Caco-2 (cell line): ENCODE measurements around the gene MGST2. TPM values are rescaled to one million over a fixed set of nuclear protein-coding genes. Genes with fewer than 3 reads are reported as not detected.

Experiments used
- BruUV-seq: library from RNA; stranded (reverse); fragments of 400-500 nt; replicated peaks from 2 replicates; lab custom pipeline; 2021; lab: Mats Ljungman, UMichigan
- CTCF ChIA-PET: fragments of 300-600 bp; sonication (Branson Sonifier 250); formaldehyde crosslinking; loops from one replicate; lab custom pipeline; 2022; ENCODE audit warnings: antibody characterized with exemption; lab: Charles Lee
- POLR2A ChIA-PET: fragments of 300-600 bp; sonication (Branson Sonifier 250); formaldehyde crosslinking; loops from one replicate; lab custom pipeline; 2022; ENCODE audit warnings: antibody characterized with exemption; lab: Charles Lee
- DNase-seq, 2 experiments: peaks; one replicate each; pipeline versions ENCODE4 v3.0.0 to v3.0.0-alpha.2; 2020 to 2022
- H3K27me3 ChIP-seq: replicated peaks from 2 replicates; pipeline ENCODE4 v1.6.0; 2011; ENCODE audit warnings: low read length; ENCODE audit not compliant: control insufficient read depth, insufficient read depth
- H3K36me3 ChIP-seq: 2 replicates; pipeline ENCODE4 v1.5.1; 2011; ENCODE audit warnings: low read length; ENCODE audit not compliant: control insufficient read depth, insufficient read depth
- H3K4me1 ChIP-seq: fragments of 250-450 bp; sonication (Bioruptor Pico); 2 replicates; pipeline ENCODE4 v1.5.1; 2020; ENCODE audit warnings: mild to moderate bottlenecking
- H3K4me3 ChIP-seq: 2 replicates; pipeline ENCODE4 v1.5.1; 2011; ENCODE audit warnings: low read depth, mild to moderate bottlenecking, control low read depth, low read length
- H3K9me3 ChIP-seq: fragments of 250-450 bp; sonication (Bioruptor Pico); 2 replicates; pipeline ENCODE4 v1.5.1; 2020; ENCODE audit warnings: mild to moderate bottlenecking, moderate library complexity
- H3K27ac Mint-ChIP-seq: one replicate; pipeline ENCODE4 v1.8.0; 2022; ENCODE audit warnings: mixed read lengths; ENCODE audit not compliant: unreplicated experiment
- H3K27me3 Mint-ChIP-seq: one replicate; pipeline ENCODE4 v1.8.0; 2022; ENCODE audit warnings: mixed read lengths; ENCODE audit not compliant: insufficient read depth, unreplicated experiment
- H3K36me3 Mint-ChIP-seq: one replicate; pipeline ENCODE4 v1.8.0; 2022; ENCODE audit warnings: mild to moderate bottlenecking, mixed read lengths; ENCODE audit not compliant: insufficient read depth, unreplicated experiment
- H3K4me1 Mint-ChIP-seq: one replicate; pipeline ENCODE4 v1.8.0; 2022; ENCODE audit warnings: low read depth, mixed read lengths; ENCODE audit not compliant: unreplicated experiment
- H3K4me3 Mint-ChIP-seq: one replicate; pipeline ENCODE4 v1.8.0; 2022; ENCODE audit warnings: mild to moderate bottlenecking, moderate library complexity, mixed read lengths; ENCODE audit not compliant: unreplicated experiment
- H3K9me3 Mint-ChIP-seq: one replicate; pipeline ENCODE4 v1.8.0; 2022; ENCODE audit warnings: mixed read lengths; ENCODE audit not compliant: unreplicated experiment
- CTCF ChIP-seq, 2 experiments: fragments of 200-600 bp in 1 of 2; IDR thresholded peaks; 1 replicate in 1 of 2; 2 replicates in 1 of 2; pipeline versions ENCODE4 v1.5.1 to v1.8.0; 2011 to 2022; ENCODE audit warnings: antibody characterized with exemption in 1 of 2, control low read depth in 1 of 2, inconsistent platforms in 1 of 2, low read depth in 1 of 2, low read length in 1 of 2, mild to moderate bottlenecking in 1 of 2, moderate library complexity in 1 of 2; ENCODE audit not compliant: insufficient read depth in 1 of 2, severe bottlenecking in 1 of 2, unreplicated experiment in 1 of 2
- intact Hi-C: fragments of 100-400 bp; cut with micrococcal nuclease; formaldehyde crosslinking; loops from one replicate; pipeline ENCODE4 v1.10.0; 2022; ENCODE audit not compliant: unreplicated experiment
- total RNA-seq: library from RNA; stranded (reverse); gene quantifications from 2 replicates; pipeline ENCODE4 v1.2.3, GENCODE V29; 2022

The MGST2 gene
- total RNA-seq, 1 experiment from 2014 or later, result 81.7 TPM

DNA sequence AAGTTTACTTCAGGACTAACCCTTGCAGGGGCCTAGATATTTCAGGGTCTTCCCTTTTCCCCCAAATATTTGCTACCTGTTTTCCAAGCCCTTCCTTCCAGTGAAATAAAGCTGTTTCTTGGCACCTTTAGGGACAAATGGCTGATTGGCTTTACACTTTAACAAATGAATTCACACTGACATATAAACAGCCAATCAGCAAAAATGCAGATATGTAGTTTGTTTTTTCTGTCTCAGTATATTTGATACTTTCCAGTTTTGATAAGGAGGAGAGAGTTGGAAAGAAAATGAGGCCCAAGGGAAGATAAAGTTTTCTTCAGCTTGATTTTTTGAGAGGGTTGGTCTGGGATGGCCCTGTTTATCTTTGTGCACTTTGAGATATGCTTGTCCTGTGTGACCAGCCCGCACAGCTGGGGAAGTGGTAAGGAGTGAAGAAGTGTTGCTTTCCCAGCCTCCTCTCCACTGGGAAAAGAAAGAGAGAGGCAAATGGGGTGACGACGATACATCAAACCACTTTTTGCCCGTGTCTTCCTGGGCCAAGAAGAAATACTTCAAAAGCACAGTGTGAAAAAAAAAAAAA lies 67.5 kb downstream of the MGST2 start:
- Histone ChIP-seq H3K36me3 (no peaks in the 10 kb centered on the region), H3K4me3 (no peak overlapping the region), H3K9me3 (no peaks in the 10 kb centered on the region), H3K27me3 (no peaks in the 10 kb centered on the region), H3K4me1 (peaks cover 29% of the 10 kb centered on the region)
- H3K36me3 Mint-ChIP-seq, result peaks cover 15% of the 10 kb centered on the region
- peak overlapping the region; percentile 64 for H3K27ac Mint-ChIP-seq
- POLR2A ChIA-PET, result no interaction called here
- peaks cover 22% of the 10 kb centered on the region for H3K4me1 Mint-ChIP-seq
- intact Hi-C loops, result no loop called here
- no peaks in the 10 kb centered on the region for H3K27me3 Mint-ChIP-seq
- H3K4me3 Mint-ChIP-seq, result no peak overlapping the region
- CTCF ChIA-PET, result interaction anchor here (0.7 to 1.5 kb wide), 2 partner anchors 76 to 1354 kb away, joined by 3 read pairs; no protein-coding TSS in a partner anchor
- no TSS peak for BruUV-seq
- TF ChIP-seq CTCF (IDR thresholded peaks at IDR 0.05; ENCODE audit: insufficient read depth in 1 of 2, low read depth in 1 of 2, low read length in 1 of 2, severe bottlenecking in 1 of 2, unreplicated experiment in 1 of 2), result no peak
- DNase-seq, result no peak
- H3K9me3 Mint-ChIP-seq, result no peaks in the 10 kb centered on the region

GRCh38 chr4:139734201-139734874 lies 68.7 kb downstream of the MGST2 start:
- peak overlapping the region; percentile 78 for H3K27ac Mint-ChIP-seq
- no TSS peak for BruUV-seq
- H3K27me3 Mint-ChIP-seq, result no peaks in the 10 kb centered on the region
- CTCF ChIA-PET, result interaction anchor here (0.8 to 1.5 kb wide), 12 partner anchors 11 to 592 kb away, joined by 3 to 10 read pairs (median 4); no protein-coding TSS in a partner anchor
- H3K9me3 ChIP-seq, result no peaks in the 10 kb centered on the region
- no peaks in the 10 kb centered on the region for H3K9me3 Mint-ChIP-seq
- H3K4me3 Mint-ChIP-seq, result peak overlapping the region; percentile 69
- POLR2A ChIA-PET, result no interaction called here
- no peak for DNase-seq
- TF ChIP-seq CTCF (IDR thresholded peaks at IDR 0.05; ENCODE audit: insufficient read depth in 1 of 2, low read depth in 1 of 2, low read length in 1 of 2, severe bottlenecking in 1 of 2, unreplicated experiment in 1 of 2), result no peak
- H3K4me3 ChIP-seq, result peak overlapping the region; percentile 29
- H3K36me3 Mint-ChIP-seq, result peaks cover 9% of the 10 kb centered on the region
- H3K4me1 Mint-ChIP-seq, result peaks cover 20% of the 10 kb centered on the region
- no peaks in the 10 kb centered on the region for H3K36me3 ChIP-seq
- intact Hi-C loops, result loop anchor here (1.0 to 2.0 kb wide), 6 partner anchors 42 to 519 kb away; no protein-coding TSS in a partner anchor
- H3K27me3 ChIP-seq, result no peaks in the 10 kb centered on the region
- peaks cover 36% of the 10 kb centered on the region for H3K4me1 ChIP-seq

GRCh38 chr4:139734875-139735380 lies 69.3 kb downstream of the MGST2 start:
- Mint-ChIP-seq H3K36me3 (peaks cover 9% of the 10 kb centered on the region), H3K4me3 (peak overlapping the region; percentile 69), H3K27me3 (no peaks in the 10 kb centered on the region), H3K4me1 (peaks cover 22% of the 10 kb centered on the region), H3K9me3 (no peaks in the 10 kb centered on the region), H3K27ac (peak overlapping the region; percentile 78)
- H3K36me3 ChIP-seq, result no peaks in the 10 kb centered on the region
- peak overlapping the region; percentile 29 for H3K4me3 ChIP-seq
- ChIA-PET CTCF (interaction anchor here (0.8 to 1.5 kb wide), 10 partner anchors 11 to 592 kb away, joined by 3 to 10 read pairs (median 4); no protein-coding TSS in a partner anchor), POLR2A (no interaction called here)
- H3K9me3 ChIP-seq, result no peaks in the 10 kb centered on the region
- H3K4me1 ChIP-seq, result peaks cover 39% of the 10 kb centered on the region
- intact Hi-C loops, result loop anchor here (1.0 to 5.0 kb wide), 10 partner anchors 42 to 591 kb away; no protein-coding TSS in a partner anchor
- DNase-seq, result peak; percentile 82 to 89
- TF ChIP-seq CTCF (IDR thresholded peaks at IDR 0.05; ENCODE audit: insufficient read depth in 1 of 2, low read depth in 1 of 2, low read length in 1 of 2, severe bottlenecking in 1 of 2, unreplicated experiment in 1 of 2), result peak; percentile 76 to 82
- no TSS peak for BruUV-seq
- no peaks in the 10 kb centered on the region for H3K27me3 ChIP-seq
